ENCODE results near the gene IRAK1.

- TF ChIP-seq POLR2A (IDR thresholded peaks at IDR 0.05) (no peak), CTCF (IDR thresholded peaks at IDR 0.05) (no peak)
Measured at GRCh38 chrX:154044091-154044490, 24.4 kb upstream of the IRAK1 start.

All from body of pancreas (tissue), 4 donors.